NCI-H2107 treated with DMSO at 0.1 percent for 48 hours (cell line): Measurements from ENCODE around the gene SPTLC3.

Source experiments
- DNase-seq: peaks from one replicate; lab custom pipeline; 2025; ENCODE audit not compliant: unreplicated experiment; lab: John Stamatoyannopoulos, UW

SPTLC3 gene

GRCh38 chr20:13130061-13130706, 121.4 kb downstream of the SPTLC3 start:
- no peak for DNase-seq

GRCh38 chr20:13130707-13131103, 121.9 kb downstream of the SPTLC3 start:
- no peak for DNase-seq

GRCh38 chr20:13131688-13132087, 122.9 kb downstream of the SPTLC3 start:
- DNase-seq: no peak

GRCh38 chr20:13139459-13140150, 130.8 kb downstream of the SPTLC3 start:
- no peak for DNase-seq

- no peak for DNase-seq
Measured at GRCh38 chr20:13140201-13140600, 131.4 kb downstream of the SPTLC3 start.

- DNase-seq: no peak
Measured at GRCh38 chr20:13140775-13141174, 132.0 kb downstream of the SPTLC3 start.

GRCh38 chr20:13141546-13141945, 132.8 kb downstream of the SPTLC3 start:
- no peak for DNase-seq

- DNase-seq: no peak
Measured at GRCh38 chr20:13142143-13142542, 133.4 kb downstream of the SPTLC3 start.

GRCh38 chr20:13147071-13147963, 138.5 kb downstream of the SPTLC3 start:
- no peak for DNase-seq

GRCh38 chr20:13147971-13148370, 139.2 kb downstream of the SPTLC3 start:
- no peak for DNase-seq

GRCh38 chr20:13148402-13148801, 139.6 kb downstream of the SPTLC3 start:
- no peak for DNase-seq

- DNase-seq: no peak
Measured at GRCh38 chr20:13148961-13149360, 140.2 kb downstream of the SPTLC3 start.

GRCh38 chr20:13149371-13150105, 140.8 kb downstream of the SPTLC3 start:
- DNase-seq: no peak

GRCh38 chr20:13158369-13158768, 149.6 kb downstream of the SPTLC3 start:
- DNase-seq: no peak

GRCh38 chr20:13159889-13160288, 151.1 kb downstream of the SPTLC3 start:
- DNase-seq: no peak

GRCh38 chr20:13165203-13165602, 156.4 kb downstream of the SPTLC3 start:
- no peak for DNase-seq

GRCh38 chr20:13166011-13166410, 157.2 kb downstream of the SPTLC3 start:
- DNase-seq: no peak

- DNase-seq: no peak
Measured at GRCh38 chr20:13166437-13166836, 157.7 kb downstream of the SPTLC3 start.

- DNase-seq: no peak
Measured at GRCh38 chr20:13169086-13169485, 160.3 kb downstream of the SPTLC3 start.

GRCh38 chr20:13170771-13171170, 162.0 kb downstream of the SPTLC3 start:
- no peak for DNase-seq

GRCh38 chr20:13173201-13173600, 164.4 kb downstream of the SPTLC3 start:
- no peak for DNase-seq
